ENCODE measurements around the gene KLC4. TPM values are rescaled to one million over a fixed set of nuclear protein-coding genes. Genes with fewer than 3 reads are reported as not detected.

Gene KLC4
- total RNA-seq, 3 donors from 2014 or later: 20.5 to 33.7 (median 21.0) TPM

GRCh38 chr6:43120944-43121913, 61.8 kb downstream of the KLC4 start:
- intact Hi-C loops (cut with DNase I; ENCODE audit: low total_unique reads): no loop called here

GRCh38 chr6:43122146-43122545, 62.7 kb downstream of the KLC4 start:
- Histone ChIP-seq H3K27ac (peak overlapping the region; percentile 65 to 90), H3K27me3 (no peaks in the 10 kb centered on the region), H3K9me3 (no peaks in the 10 kb centered on the region), H3K4me1 (peaks cover 12 to 28% of the 10 kb centered on the region in 2 donors), H3K36me3 (no peaks in the 10 kb centered on the region), H3K4me3 (no peak overlapping the region)
- DNase-seq (ENCODE audit: low spot score in 2 of 2): no peak
- intact Hi-C loops (cut with DNase I; ENCODE audit: low total_unique reads): no loop called here
- TF ChIP-seq POLR2AphosphoS5 (IDR thresholded peaks at IDR 0.05) (no peak), POLR2A (IDR thresholded peaks at IDR 0.05) (no peak)

More at GRCh38 chr6:43120944-43121913, 61.8 kb downstream of the KLC4 start:
- peak overlapping the region in 1 of 3 donors; percentile 10 for H3K4me3 ChIP-seq
- TF ChIP-seq POLR2A (IDR thresholded peaks at IDR 0.05) (no peak), POLR2AphosphoS5 (IDR thresholded peaks at IDR 0.05) (peak in 2 of 3 donors; percentile 14 to 80), CTCF (IDR thresholded peaks at IDR 0.05) (no peak)
- peaks cover 12 to 22% of the 10 kb centered on the region in 2 donors for H3K4me1 ChIP-seq
- DNase-seq (ENCODE audit: low spot score in 2 of 2): peak in 1 of 2 donors; percentile 71
- peak overlapping the region; percentile 65 to 90 for H3K27ac ChIP-seq
- H3K9me3 ChIP-seq: no peaks in the 10 kb centered on the region
- H3K36me3 ChIP-seq: no peaks in the 10 kb centered on the region
- no peaks in the 10 kb centered on the region for H3K27me3 ChIP-seq

- Histone ChIP-seq H3K27me3 (no peaks in the 10 kb centered on the region), H3K4me1 (peaks cover 12 to 28% of the 10 kb centered on the region in 2 donors), H3K4me3 (peak overlapping the region in 2 of 3 donors; percentile 20 to 46), H3K9me3 (no peaks in the 10 kb centered on the region), H3K27ac (peak overlapping the region; percentile 19 to 72), H3K36me3 (no peaks in the 10 kb centered on the region)
- TF ChIP-seq CTCF (IDR thresholded peaks at IDR 0.05): no peak
- TF ChIP-seq POLR2AphosphoS5 (IDR thresholded peaks at IDR 0.05): no peak
- no peak for TF ChIP-seq POLR2A (IDR thresholded peaks at IDR 0.05)
- no peak for DNase-seq (ENCODE audit: low spot score in 2 of 2)
- intact Hi-C loops (cut with DNase I; ENCODE audit: low total_unique reads): no loop called here
Observed at GRCh38 chr6:43123461-43124314, 64.3 kb downstream of the KLC4 start.

- H3K9me3 ChIP-seq: no peaks in the 10 kb centered on the region
- intact Hi-C loops (cut with DNase I; ENCODE audit: low total_unique reads): no loop called here
- H3K27ac ChIP-seq: peak overlapping the region; percentile 18 to 72
- peaks cover 16 to 28% of the 10 kb centered on the region in 2 donors for H3K4me1 ChIP-seq
- no peak for TF ChIP-seq POLR2AphosphoS5 (IDR thresholded peaks at IDR 0.05)
- no peak for TF ChIP-seq POLR2A (IDR thresholded peaks at IDR 0.05)
- no peak for TF ChIP-seq CTCF (IDR thresholded peaks at IDR 0.05)
- H3K27me3 ChIP-seq: no peaks in the 10 kb centered on the region
- H3K36me3 ChIP-seq: no peaks in the 10 kb centered on the region
- DNase-seq (ENCODE audit: low spot score in 2 of 2): no peak
- no peak overlapping the region for H3K4me3 ChIP-seq
Observed at GRCh38 chr6:43124481-43124880, 65.0 kb downstream of the KLC4 start.

Other genes starting within 250 kb of the KLC4 start
- 100 to 1,000 TPM in 1 of 3 donors, 10 to 100 TPM in 2; 85.5 to 107 (median 90.1) TPM for gene RPL7L1, start 180.0 kb upstream of the KLC4 start, total RNA-seq
- not detected for gene PTCRA, start 143.6 kb upstream of the KLC4 start, total RNA-seq
- gene CNPY3, start 130.2 kb upstream of the KLC4 start, total RNA-seq: 10 to 100 TPM; 27.5 to 37.9 (median 33.1) TPM
- 1 to 10 TPM in 2 of 3 donors, under 1 TPM in 1; 0.32 to 5.9 (median 1.8) TPM for gene GNMT, start 98.9 kb upstream of the KLC4 start, total RNA-seq
- 10 to 100 TPM; 13.0 to 22.3 (median 18.9) TPM for gene PEX6, start 80.5 kb upstream of the KLC4 start, total RNA-seq
- 10 to 100 TPM; 25.2 to 35.6 (median 34.7) TPM for gene PPP2R5D, start 75.1 kb upstream of the KLC4 start, total RNA-seq
- gene MEA1, start 45.7 kb upstream of the KLC4 start, total RNA-seq: 10 to 100 TPM; 65.0 to 78.0 (median 76.3) TPM
- gene KLHDC3, start 45.4 kb upstream of the KLC4 start, total RNA-seq: 10 to 100 TPM; 91.4 to 97.3 (median 92.5) TPM
- gene RRP36, start 38.0 kb upstream of the KLC4 start, total RNA-seq: 10 to 100 TPM; 48.8 to 69.2 (median 56.3) TPM
- 10 to 100 TPM; 12.6 to 21.4 (median 19.3) TPM for gene CUL7, start 5.8 kb upstream of the KLC4 start, total RNA-seq
- gene MRPL2, start 197 bp upstream of the KLC4 start, total RNA-seq: 10 to 100 TPM; 17.9 to 32.1 (median 29.1) TPM
- gene PTK7, start 16.7 kb downstream of the KLC4 start, total RNA-seq: 10 to 100 TPM in 2 of 3 donors, 1 to 10 TPM in 1; 7.0 to 57.1 (median 52.1) TPM
- 10 to 100 TPM; 18.1 to 32.1 (median 28.5) TPM for gene SRF, start 111.6 kb downstream of the KLC4 start, total RNA-seq
- gene CUL9, start 122.6 kb downstream of the KLC4 start, total RNA-seq: 10 to 100 TPM; 25.1 to 47.5 (median 43.3) TPM
- gene DNPH1, start 169.8 kb downstream of the KLC4 start, total RNA-seq: 10 to 100 TPM; 46.5 to 61.1 (median 53.7) TPM
- under 1 TPM in 1 of 3 donors, not detected in 2; under 0.01 TPM for gene TTBK1, start 183.8 kb downstream of the KLC4 start, total RNA-seq
- gene SLC22A7, start 238.6 kb downstream of the KLC4 start, total RNA-seq: not detected
- 1 to 10 TPM; 1.6 to 2.1 (median 1.9) TPM for gene CRIP3, start 249.2 kb downstream of the KLC4 start, total RNA-seq

Measured in breast epithelium (tissue), 4 donors.